Upper lobe of right lung (tissue), 1 donor: Measurements from ENCODE around the gene PIP5K1C. TPM values are rescaled to one million over a fixed set of nuclear protein-coding genes. Genes with fewer than 3 reads are reported as not detected.

Source experiments
- total RNA-seq: library from RNA; stranded (reverse); fragmentation: NEBNext Ultra II Directional; extraction: Animal tissue kit (Norgen Biotek cat#: 25700); gene quantifications from one replicate; pipeline ENCODE4 v1.2.1, GENCODE V29; 2021
- donor health status: DM: no; HTN: yes; CAD: no; lungs with severe emphysema.

The PIP5K1C gene
- total RNA-seq, 1 donor from 2014 or later: 42.1 TPM

Other genes starting within 250 kb of the PIP5K1C start
- not detected for gene SMIM24, start 219.9 kb downstream of the PIP5K1C start, total RNA-seq
- not detected for gene SMIM44, start 217.0 kb downstream of the PIP5K1C start, total RNA-seq
- 12.2 TPM for gene DOHH, start 199.8 kb downstream of the PIP5K1C start, total RNA-seq
- 30.8 TPM for gene FZR1, start 194.2 kb downstream of the PIP5K1C start, total RNA-seq
- 3.2 TPM for gene TEKTIP1, start 161.3 kb downstream of the PIP5K1C start, total RNA-seq
- 95.9 TPM for gene MFSD12, start 142.9 kb downstream of the PIP5K1C start, total RNA-seq
- 60.0 TPM for gene HMG20B, start 127.5 kb downstream of the PIP5K1C start, total RNA-seq
- 6.5 TPM for gene GIPC3, start 115.0 kb downstream of the PIP5K1C start, total RNA-seq
- gene TBXA2R, start 93.6 kb downstream of the PIP5K1C start, total RNA-seq: 4.7 TPM
- gene CACTIN, start 73.7 kb downstream of the PIP5K1C start, total RNA-seq: 24.3 TPM
- 23.0 TPM for gene TJP3, start 7.9 kb upstream of the PIP5K1C start, total RNA-seq
- 21.9 TPM for gene APBA3, start 61.2 kb upstream of the PIP5K1C start, total RNA-seq
- gene MRPL54, start 62.2 kb upstream of the PIP5K1C start, total RNA-seq: 59.7 TPM
- gene RAX2, start 71.8 kb upstream of the PIP5K1C start, total RNA-seq: not detected
- gene MATK, start 85.9 kb upstream of the PIP5K1C start, total RNA-seq: 22.6 TPM
- 0.55 TPM for gene ZFR2, start 168.6 kb upstream of the PIP5K1C start, total RNA-seq
- gene ATCAY, start 180.2 kb upstream of the PIP5K1C start, total RNA-seq: not detected
- gene NMRK2, start 232.6 kb upstream of the PIP5K1C start, total RNA-seq: 1.6 TPM